ENCODE results near the gene PRDM10.

Gene PRDM10

GRCh38 chr11:130008326-130008725 lies 5.7 kb upstream of the PRDM10 start:
- Histone ChIP-seq H3K9me3 (ENCODE audit: control insufficient read depth in 1 of 2, low read length in 2 of 2) (no peaks in the 10 kb centered on the region), H3K36me3 (ENCODE audit: control insufficient read depth in 1 of 2, insufficient read depth in 2 of 2, low read length in 2 of 2) (peaks cover 0 to under 1% of the 10 kb centered on the region in 2 donors), H3K27ac (ENCODE audit: low read length) (no peak overlapping the region), H3K27me3 (ENCODE audit: low read depth, low read length) (no peaks in the 10 kb centered on the region), H3K4me3 (ENCODE audit: low read depth in 1 of 2, low read length in 2 of 2) (no peak overlapping the region), H3K4me1 (ENCODE audit: control insufficient read depth in 1 of 2, insufficient read depth in 2 of 2, low read length in 2 of 2) (peaks cover 0 to 6% of the 10 kb centered on the region in 2 donors)

DNA sequence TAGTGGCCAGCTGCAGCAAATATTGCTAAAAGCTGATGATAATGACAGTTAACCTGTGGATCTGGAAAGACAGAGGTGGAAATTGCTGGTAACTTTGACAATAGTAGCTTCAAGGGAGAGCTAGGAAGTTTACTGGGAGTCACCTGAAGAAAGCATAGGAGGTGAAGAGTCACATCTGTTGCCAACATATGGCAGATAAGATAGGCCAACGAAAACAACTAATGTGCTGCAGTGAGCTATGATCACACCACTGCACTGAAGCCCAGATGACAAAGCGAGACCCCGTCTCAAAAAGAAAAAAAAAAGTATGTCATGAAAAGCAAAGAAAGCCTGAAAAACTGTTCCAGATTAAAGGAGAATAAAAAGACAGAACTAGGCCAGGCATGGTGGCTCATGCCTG lies 4.3 kb upstream of the PRDM10 start:
- no peaks in the 10 kb centered on the region for H3K9me3 ChIP-seq (ENCODE audit: control insufficient read depth in 1 of 2, low read length in 2 of 2)
- no peak overlapping the region for H3K4me3 ChIP-seq (ENCODE audit: low read depth in 1 of 2, low read length in 2 of 2)
- H3K36me3 ChIP-seq (ENCODE audit: control insufficient read depth in 1 of 2, insufficient read depth in 2 of 2, low read length in 2 of 2), result peaks cover 0 to 10% of the 10 kb centered on the region in 2 donors
- no peak overlapping the region for H3K27ac ChIP-seq (ENCODE audit: low read length)
- peaks cover 0 to 6% of the 10 kb centered on the region in 2 donors for H3K4me1 ChIP-seq (ENCODE audit: control insufficient read depth in 1 of 2, insufficient read depth in 2 of 2, low read length in 2 of 2)
- H3K27me3 ChIP-seq (ENCODE audit: low read depth, low read length), result no peaks in the 10 kb centered on the region

- no peaks in the 10 kb centered on the region for H3K27me3 ChIP-seq (ENCODE audit: low read depth, low read length)
- H3K36me3 ChIP-seq (ENCODE audit: control insufficient read depth in 1 of 2, insufficient read depth in 2 of 2, low read length in 2 of 2), result peaks cover 0 to 10% of the 10 kb centered on the region in 2 donors
- H3K27ac ChIP-seq (ENCODE audit: low read length), result peak overlapping the region; percentile 99
- H3K4me1 ChIP-seq (ENCODE audit: control insufficient read depth in 1 of 2, insufficient read depth in 2 of 2, low read length in 2 of 2), result peaks cover 0 to 10% of the 10 kb centered on the region in 2 donors
- H3K9me3 ChIP-seq (ENCODE audit: control insufficient read depth in 1 of 2, low read length in 2 of 2), result no peaks in the 10 kb centered on the region
- H3K4me3 ChIP-seq (ENCODE audit: low read depth in 1 of 2, low read length in 2 of 2), result peak overlapping the region; percentile 61 to 84
These were observed 1.0 kb upstream of the PRDM10 start for GRCh38 chr11:130003717-130004001.

DNA sequence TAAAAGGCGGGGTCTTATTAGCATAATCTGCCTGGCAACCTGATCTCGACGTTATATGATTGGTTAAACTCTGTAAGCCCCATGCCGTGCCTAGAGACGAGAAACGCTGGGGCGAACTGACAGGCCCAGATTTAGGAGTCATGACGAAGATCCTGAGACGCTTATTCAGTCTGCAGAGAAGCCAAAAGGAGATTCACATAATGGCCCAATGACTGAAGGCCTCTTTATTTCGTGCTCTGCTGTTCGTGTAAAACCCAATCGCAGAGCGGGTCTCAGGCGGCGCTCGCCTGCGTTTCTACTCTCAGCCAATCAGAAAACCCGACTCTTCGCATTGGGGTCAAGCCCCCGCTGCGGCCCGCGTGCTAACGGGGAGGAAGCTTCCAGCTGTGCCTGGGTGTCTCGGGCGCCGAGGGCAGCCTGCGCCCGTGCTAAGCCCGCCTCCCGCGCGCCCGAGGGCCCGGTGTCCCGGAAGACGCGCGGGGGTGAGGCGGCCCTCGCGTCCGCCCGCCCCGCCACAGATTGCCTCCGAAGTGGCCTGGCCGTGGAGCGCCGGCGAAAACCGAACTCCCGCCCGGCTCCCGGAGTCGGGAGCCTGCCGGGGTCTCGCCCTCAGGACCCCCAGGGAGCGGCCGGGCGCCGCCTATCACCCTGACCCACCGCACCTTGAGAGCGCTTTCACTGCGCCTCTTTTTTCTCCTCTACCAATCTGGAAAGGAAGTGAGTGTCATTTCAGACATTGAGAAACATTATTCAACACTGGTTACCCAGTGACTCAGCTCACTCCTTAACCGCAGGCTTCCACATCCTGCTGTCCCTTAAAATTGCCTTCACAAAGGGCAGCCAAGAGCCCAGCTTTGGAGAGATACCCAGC lies 446 bp upstream of the PRDM10 start:
- Histone ChIP-seq H3K4me3 (ENCODE audit: low read depth in 1 of 2, low read length in 2 of 2) (peak overlapping the region; percentile 61 to 84), H3K27ac (ENCODE audit: low read length) (peak overlapping the region; percentile 99), H3K27me3 (ENCODE audit: low read depth, low read length) (no peaks in the 10 kb centered on the region), H3K36me3 (ENCODE audit: control insufficient read depth in 1 of 2, insufficient read depth in 2 of 2, low read length in 2 of 2) (peaks cover 0 to 10% of the 10 kb centered on the region in 2 donors), H3K9me3 (ENCODE audit: control insufficient read depth in 1 of 2, low read length in 2 of 2) (no peaks in the 10 kb centered on the region), H3K4me1 (ENCODE audit: control insufficient read depth in 1 of 2, insufficient read depth in 2 of 2, low read length in 2 of 2) (peaks cover 0 to 10% of the 10 kb centered on the region in 2 donors)

GRCh38 chr11:130001461-130002351 lies 929 bp downstream of the PRDM10 start:
- no peaks in the 10 kb centered on the region for H3K9me3 ChIP-seq (ENCODE audit: control insufficient read depth in 1 of 2, low read length in 2 of 2)
- H3K27me3 ChIP-seq (ENCODE audit: low read depth, low read length), result no peaks in the 10 kb centered on the region
- H3K4me3 ChIP-seq (ENCODE audit: low read depth in 1 of 2, low read length in 2 of 2), result peak overlapping the region; percentile 61 to 87
- peaks cover 0 to 13% of the 10 kb centered on the region in 2 donors for H3K4me1 ChIP-seq (ENCODE audit: control insufficient read depth in 1 of 2, insufficient read depth in 2 of 2, low read length in 2 of 2)
- peak overlapping the region; percentile 99 for H3K27ac ChIP-seq (ENCODE audit: low read length)
- peaks cover 0 to 10% of the 10 kb centered on the region in 2 donors for H3K36me3 ChIP-seq (ENCODE audit: control insufficient read depth in 1 of 2, insufficient read depth in 2 of 2, low read length in 2 of 2)

- H3K4me3 ChIP-seq (ENCODE audit: low read depth in 1 of 2, low read length in 2 of 2), result peak overlapping the region; percentile 61 to 87
- peaks cover 0 to 23% of the 10 kb centered on the region in 2 donors for H3K4me1 ChIP-seq (ENCODE audit: control insufficient read depth in 1 of 2, insufficient read depth in 2 of 2, low read length in 2 of 2)
- no peaks in the 10 kb centered on the region for H3K27me3 ChIP-seq (ENCODE audit: low read depth, low read length)
- H3K27ac ChIP-seq (ENCODE audit: low read length), result peak overlapping the region; percentile 85
- H3K9me3 ChIP-seq (ENCODE audit: control insufficient read depth in 1 of 2, low read length in 2 of 2), result no peaks in the 10 kb centered on the region
- peaks cover 0 to 10% of the 10 kb centered on the region in 2 donors for H3K36me3 ChIP-seq (ENCODE audit: control insufficient read depth in 1 of 2, insufficient read depth in 2 of 2, low read length in 2 of 2)
These were observed 2.0 kb downstream of the PRDM10 start for GRCh38 chr11:130000552-130001176.

GRCh38 chr11:129999407-129999806 lies 3.2 kb downstream of the PRDM10 start:
- no peaks in the 10 kb centered on the region for H3K9me3 ChIP-seq (ENCODE audit: control insufficient read depth in 1 of 2, low read length in 2 of 2)
- H3K4me1 ChIP-seq (ENCODE audit: control insufficient read depth in 1 of 2, insufficient read depth in 2 of 2, low read length in 2 of 2), result peaks cover 0 to 25% of the 10 kb centered on the region in 2 donors
- H3K36me3 ChIP-seq (ENCODE audit: control insufficient read depth in 1 of 2, insufficient read depth in 2 of 2, low read length in 2 of 2), result peaks cover 0 to 10% of the 10 kb centered on the region in 2 donors
- H3K27ac ChIP-seq (ENCODE audit: low read length), result no peak overlapping the region
- no peak overlapping the region for H3K4me3 ChIP-seq (ENCODE audit: low read depth in 1 of 2, low read length in 2 of 2)
- no peaks in the 10 kb centered on the region for H3K27me3 ChIP-seq (ENCODE audit: low read depth, low read length)

GRCh38 chr11:129998905-129999304 lies 3.7 kb downstream of the PRDM10 start:
- Histone ChIP-seq H3K36me3 (ENCODE audit: control insufficient read depth in 1 of 2, insufficient read depth in 2 of 2, low read length in 2 of 2) (peaks cover 0 to 10% of the 10 kb centered on the region in 2 donors), H3K9me3 (ENCODE audit: control insufficient read depth in 1 of 2, low read length in 2 of 2) (no peaks in the 10 kb centered on the region), H3K27me3 (ENCODE audit: low read depth, low read length) (no peaks in the 10 kb centered on the region), H3K4me1 (ENCODE audit: control insufficient read depth in 1 of 2, insufficient read depth in 2 of 2, low read length in 2 of 2) (peaks cover 0 to 22% of the 10 kb centered on the region in 2 donors), H3K27ac (ENCODE audit: low read length) (no peak overlapping the region), H3K4me3 (ENCODE audit: low read depth in 1 of 2, low read length in 2 of 2) (no peak overlapping the region)

DNA sequence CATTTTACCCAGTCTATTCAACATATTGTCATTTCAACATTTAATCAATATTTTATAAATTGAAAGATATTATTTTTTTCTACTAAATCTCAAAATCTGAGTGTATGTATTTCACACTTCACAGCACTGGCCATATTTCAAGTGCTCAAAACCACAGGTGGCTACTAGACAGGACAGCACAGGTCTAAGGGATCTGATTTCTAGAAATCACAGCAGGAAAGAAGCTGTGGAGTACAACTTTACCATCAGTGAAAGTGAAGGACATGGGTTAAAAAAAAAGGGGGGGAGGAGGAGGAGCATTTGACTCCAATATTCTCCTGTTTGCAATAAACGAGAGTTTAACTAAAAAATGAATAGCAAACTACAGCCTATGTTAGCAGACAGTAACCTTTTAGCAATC lies 4.5 kb downstream of the PRDM10 start:
- H3K27ac ChIP-seq (ENCODE audit: low read length), result no peak overlapping the region
- H3K4me3 ChIP-seq (ENCODE audit: low read depth in 1 of 2, low read length in 2 of 2), result no peak overlapping the region

GRCh38 chr11:129997513-129997912 lies 5.1 kb downstream of the PRDM10 start:
- Histone ChIP-seq H3K27ac (ENCODE audit: low read length) (no peak overlapping the region), H3K9me3 (ENCODE audit: control insufficient read depth in 1 of 2, low read length in 2 of 2) (no peaks in the 10 kb centered on the region)

More for the DNA sequence above, 4.5 kb downstream of the PRDM10 start:
- Histone ChIP-seq H3K9me3 (ENCODE audit: control insufficient read depth in 1 of 2, low read length in 2 of 2) (no peaks in the 10 kb centered on the region), H3K27me3 (ENCODE audit: low read depth, low read length) (no peaks in the 10 kb centered on the region), H3K4me1 (ENCODE audit: control insufficient read depth in 1 of 2, insufficient read depth in 2 of 2, low read length in 2 of 2) (peaks cover 0 to 18% of the 10 kb centered on the region in 2 donors), H3K36me3 (ENCODE audit: control insufficient read depth in 1 of 2, insufficient read depth in 2 of 2, low read length in 2 of 2) (peaks cover 0 to 7% of the 10 kb centered on the region in 2 donors)

More at GRCh38 chr11:129997513-129997912, 5.1 kb downstream of the PRDM10 start:
- Histone ChIP-seq H3K27me3 (ENCODE audit: low read depth, low read length) (no peaks in the 10 kb centered on the region), H3K36me3 (ENCODE audit: control insufficient read depth in 1 of 2, insufficient read depth in 2 of 2, low read length in 2 of 2) (peaks cover 0 to 2% of the 10 kb centered on the region in 2 donors), H3K4me3 (ENCODE audit: low read depth in 1 of 2, low read length in 2 of 2) (no peak overlapping the region), H3K4me1 (ENCODE audit: control insufficient read depth in 1 of 2, insufficient read depth in 2 of 2, low read length in 2 of 2) (peaks cover 0 to 18% of the 10 kb centered on the region in 2 donors)

Data from muscle layer of duodenum (tissue), 2 donors.